GM20000 (cell line): ENCODE measurements around the gene LHCGR.
"Not testable (repeated sequence)": the region's sequence is repeated elsewhere in the genome, so short reads cannot be mapped to it uniquely, and the experiment has no call there.

ENCODE experiments used
- DNase-seq: peaks from one replicate; pipeline ENCODE4 v3.0.0; 2012; ENCODE audit warnings: low spot score
- TF ChIP-seq, protein P1 (sequence below): IDR thresholded peaks from 2 replicates; pipeline ENCODE4 v1.5.1; 2012; ENCODE audit warnings: mild to moderate bottlenecking, control low read depth; ENCODE audit errors: extremely low read depth, missing control alignments

The LHCGR gene

DNA sequence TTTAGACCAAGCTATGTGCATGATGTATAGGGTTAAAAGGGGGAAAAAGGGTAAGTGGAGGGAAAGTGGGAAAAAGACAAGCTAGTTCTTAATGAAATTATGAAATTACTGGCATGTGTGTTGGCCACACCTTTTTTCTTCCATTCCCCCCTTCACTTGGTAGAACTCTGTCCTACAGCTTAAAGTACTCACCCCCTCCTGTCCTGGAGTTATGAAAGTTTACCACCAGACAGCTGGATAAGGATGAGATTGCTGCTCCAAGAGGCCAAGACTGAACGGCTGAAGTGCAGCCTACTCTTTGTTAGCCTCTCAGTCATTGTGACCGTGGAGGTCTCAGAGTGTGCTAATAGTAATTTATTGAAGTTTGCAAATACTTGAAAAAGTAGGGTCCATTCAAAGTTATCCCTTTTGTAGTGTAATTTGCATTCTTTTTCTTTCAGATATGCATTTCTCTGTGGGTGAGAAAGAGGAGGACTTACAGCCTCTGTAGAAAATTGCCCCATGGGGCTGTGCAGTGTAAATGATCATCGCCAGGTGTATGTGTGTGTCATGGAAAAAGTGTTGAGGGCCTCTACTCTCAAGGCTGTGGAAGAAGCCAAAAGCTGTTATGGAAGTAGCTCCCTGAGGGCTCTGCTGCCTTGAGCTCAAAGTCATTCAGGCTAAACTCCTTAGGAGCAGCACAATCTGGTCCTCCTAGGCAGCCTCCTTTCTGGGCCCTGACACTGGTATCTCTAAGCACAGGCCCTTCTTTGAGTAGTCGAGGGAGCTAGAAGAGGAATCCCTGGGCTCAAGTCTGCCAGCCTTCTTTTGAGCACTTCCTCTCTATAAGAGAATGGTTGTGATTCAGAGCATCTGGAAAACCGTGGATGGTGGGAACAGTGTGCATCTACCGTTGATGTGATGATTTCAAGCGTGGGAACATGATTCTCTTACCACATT lies 46.2 kb downstream of the LHCGR start:
- no peak for DNase-seq

DNA sequence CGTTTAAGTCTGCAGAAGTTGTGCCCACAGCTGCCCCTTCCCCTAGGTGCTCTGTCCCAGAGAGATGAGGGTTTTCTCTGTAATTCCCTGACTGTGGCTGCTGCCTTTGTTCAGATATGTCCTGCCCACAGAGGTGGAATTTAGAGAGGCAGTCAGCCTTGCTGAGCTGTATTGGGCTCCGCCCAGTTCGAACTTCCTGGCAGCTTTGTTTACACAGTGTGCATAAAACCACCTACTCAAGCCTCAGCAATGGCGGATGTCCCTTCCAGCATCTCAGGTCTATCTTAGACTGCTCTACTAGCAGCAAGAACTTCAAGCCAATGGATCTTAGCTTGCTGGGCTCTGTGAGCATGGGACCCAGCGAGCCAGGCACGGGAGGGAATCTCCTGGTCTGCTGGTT lies 48.1 kb downstream of the LHCGR start:
- TF ChIP-seq, protein P1, sequence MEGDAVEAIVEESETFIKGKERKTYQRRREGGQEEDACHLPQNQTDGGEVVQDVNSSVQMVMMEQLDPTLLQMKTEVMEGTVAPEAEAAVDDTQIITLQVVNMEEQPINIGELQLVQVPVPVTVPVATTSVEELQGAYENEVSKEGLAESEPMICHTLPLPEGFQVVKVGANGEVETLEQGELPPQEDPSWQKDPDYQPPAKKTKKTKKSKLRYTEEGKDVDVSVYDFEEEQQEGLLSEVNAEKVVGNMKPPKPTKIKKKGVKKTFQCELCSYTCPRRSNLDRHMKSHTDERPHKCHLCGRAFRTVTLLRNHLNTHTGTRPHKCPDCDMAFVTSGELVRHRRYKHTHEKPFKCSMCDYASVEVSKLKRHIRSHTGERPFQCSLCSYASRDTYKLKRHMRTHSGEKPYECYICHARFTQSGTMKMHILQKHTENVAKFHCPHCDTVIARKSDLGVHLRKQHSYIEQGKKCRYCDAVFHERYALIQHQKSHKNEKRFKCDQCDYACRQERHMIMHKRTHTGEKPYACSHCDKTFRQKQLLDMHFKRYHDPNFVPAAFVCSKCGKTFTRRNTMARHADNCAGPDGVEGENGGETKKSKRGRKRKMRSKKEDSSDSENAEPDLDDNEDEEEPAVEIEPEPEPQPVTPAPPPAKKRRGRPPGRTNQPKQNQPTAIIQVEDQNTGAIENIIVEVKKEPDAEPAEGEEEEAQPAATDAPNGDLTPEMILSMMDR, result no peak
- DNase-seq, result no peak

More for the DNA sequence above, 46.2 kb downstream of the LHCGR start:
- TF ChIP-seq, protein P1, result no peak

DNA sequence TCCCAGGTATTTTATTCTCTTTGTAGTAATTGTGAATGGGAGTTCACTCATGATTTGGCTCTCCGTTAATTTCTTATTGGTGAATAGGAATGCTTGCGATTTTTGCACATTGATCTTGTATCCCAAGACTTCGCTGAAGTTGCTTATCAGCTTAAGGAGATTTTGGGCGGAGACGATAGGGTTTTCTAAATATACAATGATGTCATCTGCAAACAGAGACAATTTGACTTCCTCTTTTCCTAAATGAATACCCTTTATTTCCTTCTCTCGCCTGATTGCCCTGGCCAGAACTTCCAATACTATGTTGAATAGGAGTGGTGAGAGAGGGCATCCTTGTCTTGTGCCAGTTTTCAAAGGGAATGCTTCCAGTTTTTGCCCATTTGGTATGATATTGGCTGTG lies 51.9 kb downstream of the LHCGR start:
- DNase-seq, result not testable (repeated sequence)

DNA sequence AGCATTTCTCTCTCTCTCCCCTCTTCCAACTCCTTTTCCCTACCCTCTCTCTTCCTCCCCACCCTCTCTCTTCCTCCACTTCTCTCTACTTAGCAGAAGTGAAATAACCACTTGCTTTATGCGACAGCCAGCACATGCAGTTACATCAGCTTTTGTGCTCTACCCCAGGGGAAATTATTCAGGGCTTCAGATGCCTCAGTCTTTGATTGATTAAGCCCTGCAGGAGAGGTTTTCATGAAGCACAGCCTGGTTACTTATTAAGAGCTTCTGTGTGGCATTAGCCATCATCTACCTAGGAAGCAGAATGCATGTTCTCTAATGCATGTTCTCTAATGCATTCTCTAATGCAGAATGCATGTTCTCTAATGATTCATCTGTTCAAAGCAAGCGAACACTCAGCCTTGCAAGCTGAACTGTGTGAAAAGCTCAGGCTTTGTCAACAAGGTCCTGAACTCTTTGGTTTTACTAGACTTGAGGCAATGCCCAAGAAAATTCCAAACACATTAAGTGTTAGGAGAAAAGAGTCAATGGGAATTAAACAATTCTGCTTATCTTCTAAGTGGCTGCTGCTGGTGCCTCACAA lies 56.1 kb downstream of the LHCGR start:
- no peak for DNase-seq
- TF ChIP-seq, protein P1, result no peak

DNA sequence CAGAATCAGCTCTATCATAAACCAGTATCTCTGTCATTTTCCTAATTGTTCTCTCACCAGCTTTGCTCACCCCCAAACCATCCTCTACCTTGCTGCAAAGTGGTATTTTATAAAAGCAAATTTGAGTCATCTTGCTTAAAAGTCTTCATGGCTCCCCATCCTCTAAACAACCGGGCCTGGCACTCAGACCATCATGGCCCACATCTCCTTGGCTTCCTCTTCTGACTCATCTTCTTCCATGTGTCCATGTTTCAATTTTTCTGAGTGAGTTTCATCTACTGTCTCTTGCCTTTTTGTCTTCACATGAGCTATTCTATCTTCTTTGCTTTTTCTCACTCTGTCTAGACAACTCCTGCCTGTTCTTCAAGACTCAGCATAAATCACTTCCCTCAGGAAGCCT lies 58.6 kb downstream of the LHCGR start:
- TF ChIP-seq, protein P1, result no peak
- DNase-seq, result no peak

DNA sequence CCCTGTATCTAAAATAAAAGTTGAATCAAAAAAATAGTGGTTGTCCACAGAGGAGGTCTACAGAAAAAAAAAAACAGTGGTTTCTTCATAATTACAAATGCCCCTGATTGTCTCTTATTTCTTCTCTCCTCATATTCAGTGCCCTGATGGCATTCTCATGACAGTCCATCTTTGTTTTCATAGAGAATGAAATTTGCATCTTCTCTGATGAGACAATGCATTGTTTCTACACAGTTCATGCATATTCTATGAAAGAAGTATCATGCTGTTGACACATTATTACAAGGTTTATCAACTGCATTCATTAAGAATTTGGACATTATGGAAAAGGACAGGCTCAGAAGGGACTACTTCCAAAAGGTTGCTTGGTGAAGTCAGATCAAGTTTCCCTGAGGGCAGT lies 59.5 kb downstream of the LHCGR start:
- TF ChIP-seq, protein P1, result no peak
- no peak for DNase-seq

DNA sequence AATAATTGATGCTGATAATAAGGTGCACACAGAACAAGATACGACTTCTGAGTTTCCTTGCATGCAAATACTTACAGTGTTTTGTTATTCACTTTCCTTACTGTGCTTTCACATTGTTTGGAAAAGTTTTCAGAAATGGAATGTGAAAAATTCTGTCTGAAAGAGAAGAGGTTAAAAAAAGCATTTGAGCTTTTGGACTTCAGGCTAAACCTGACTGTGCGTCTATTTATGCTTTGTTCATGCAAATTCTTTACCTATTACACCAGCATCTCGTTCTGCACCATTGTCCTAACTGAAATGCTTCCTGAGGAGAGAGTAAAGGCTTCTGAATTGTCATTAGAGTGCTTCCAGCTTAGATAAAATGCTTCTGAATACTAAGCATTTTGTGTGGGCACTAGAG lies 61.4 kb downstream of the LHCGR start:
- no peak for DNase-seq
- TF ChIP-seq, protein P1, result no peak
